Measurements from ENCODE around the gene SLC26A5. TPM values are rescaled to one million over a fixed set of nuclear protein-coding genes. Genes with fewer than 3 reads are reported as not detected.

The SLC26A5 gene
- total and polyA plus RNA-seq, 10 of the 15 experiments (the other 5 are each of a cell fraction or from before 2014, with no cell fraction given) = 0.03 TPM; not detected in 9

DNA sequence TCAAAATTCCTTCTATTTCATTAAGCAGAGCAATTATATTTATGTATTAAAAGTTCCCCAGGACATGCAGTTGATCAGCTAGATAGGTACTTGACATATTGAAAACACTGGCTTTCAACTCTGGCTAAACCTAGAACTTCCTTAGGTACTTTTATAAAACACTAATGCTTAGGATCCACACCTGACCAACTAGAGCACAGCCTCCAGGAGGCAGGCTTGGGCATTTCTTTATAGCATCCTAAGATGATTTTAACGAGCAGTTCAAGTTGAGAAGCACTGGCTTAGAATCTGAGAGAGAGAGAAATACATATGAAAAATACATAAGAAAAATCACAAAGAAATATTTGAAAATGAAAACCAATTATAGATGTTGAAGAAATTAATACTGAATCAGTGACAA, 20.8 kb downstream of the SLC26A5 start:
- Histone ChIP-seq H4K20me1 (ENCODE audit: control insufficient read depth, insufficient read depth) (no peaks in the 10 kb centered on the region), H3K36me3 (ENCODE audit: control insufficient read depth in 2 of 2, insufficient read depth in 2 of 2, low read length in 1 of 2) (no peaks in the 10 kb centered on the region), H3K4me1 (ENCODE audit: control insufficient read depth, insufficient read depth, low read length) (no peaks in the 10 kb centered on the region), H3K9me3 (replicated peaks; ENCODE audit: control insufficient read depth, insufficient read depth, low read length) (no peaks in the 10 kb centered on the region), H3K4me2 (ENCODE audit: control insufficient read depth, insufficient read depth) (no peak overlapping the region), H3K27me3 (replicated peaks in 1 of 2; ENCODE audit: control insufficient read depth in 2 of 2, insufficient read depth in 2 of 2, low read length in 1 of 2) (no peaks in the 10 kb centered on the region), H3K9ac (ENCODE audit: control insufficient read depth, insufficient read depth, low read length) (no peak overlapping the region), H3K79me2 (ENCODE audit: control insufficient read depth, insufficient read depth, low read length) (no peaks in the 10 kb centered on the region), H2AFZ (ENCODE audit: control insufficient read depth, low read depth, low read length) (no peak overlapping the region), H3K27ac (ENCODE audit: control insufficient read depth, insufficient read depth) (no peak overlapping the region), H3K4me3 (no peak overlapping the region)
- ChIA-PET POLR2A (no interaction called here), RAD21 (ENCODE audit: unreplicated experiment) (no interaction called here), CTCF (no interaction called here), SMC1A (ENCODE audit: uncharacterized antibody, unreplicated experiment) (no interaction called here)
- in situ Hi-C loops (cut with MboI) (no loop called here), intact Hi-C loops (cut with micrococcal nuclease; ENCODE audit: unreplicated experiment) (no loop called here)
- no peak for DNase-seq (ENCODE audit: low read depth, low spot score)
- no TSS peak for BruUV-seq (replicated peaks)
- TF ChIP-seq BACH1 (IDR thresholded peaks at IDR 0.05; ENCODE audit: borderline replicate concordance) (no peak), STAT3 (IDR thresholded peaks at IDR 0.05; ENCODE audit: low read depth, low read length) (no peak), FOXK2 (IDR thresholded peaks at IDR 0.05) (no peak)
- TF ChIP-seq, protein P1, sequence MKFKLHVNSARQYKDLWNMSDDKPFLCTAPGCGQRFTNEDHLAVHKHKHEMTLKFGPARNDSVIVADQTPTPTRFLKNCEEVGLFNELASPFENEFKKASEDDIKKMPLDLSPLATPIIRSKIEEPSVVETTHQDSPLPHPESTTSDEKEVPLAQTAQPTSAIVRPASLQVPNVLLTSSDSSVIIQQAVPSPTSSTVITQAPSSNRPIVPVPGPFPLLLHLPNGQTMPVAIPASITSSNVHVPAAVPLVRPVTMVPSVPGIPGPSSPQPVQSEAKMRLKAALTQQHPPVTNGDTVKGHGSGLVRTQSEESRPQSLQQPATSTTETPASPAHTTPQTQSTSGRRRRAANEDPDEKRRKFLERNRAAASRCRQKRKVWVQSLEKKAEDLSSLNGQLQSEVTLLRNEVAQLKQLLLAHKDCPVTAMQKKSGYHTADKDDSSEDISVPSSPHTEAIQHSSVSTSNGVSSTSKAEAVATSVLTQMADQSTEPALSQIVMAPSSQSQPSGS (IDR thresholded peaks at IDR 0.05; ENCODE audit: low read length) = no peak
- no peak for ATAC-seq
- FAIRE-seq = no peak
- 0% methylated on average over 1 of the region's 1 CpG for WGBS (ENCODE audit: insufficient coverage, insufficient replicate concordance, low lambda C conversion rate, missing lambda C conversion rate)

GRCh38 chr7:103423467-103424179, 22.4 kb downstream of the SLC26A5 start:
- H3K79me2 ChIP-seq (ENCODE audit: control insufficient read depth, insufficient read depth, low read length) = no peaks in the 10 kb centered on the region
- intact Hi-C loops (cut with micrococcal nuclease; ENCODE audit: unreplicated experiment) (no loop called here), in situ Hi-C loops (cut with MboI) (no loop called here)
- H3K9ac ChIP-seq (ENCODE audit: control insufficient read depth, insufficient read depth, low read length) = no peak overlapping the region
- H3K27me3 ChIP-seq (replicated peaks in 1 of 2; ENCODE audit: control insufficient read depth in 2 of 2, insufficient read depth in 2 of 2, low read length in 1 of 2) = no peaks in the 10 kb centered on the region
- no peak for DNase-seq (ENCODE audit: low read depth, low spot score)
- H4K20me1 ChIP-seq (ENCODE audit: control insufficient read depth, insufficient read depth) = no peaks in the 10 kb centered on the region
- POLR2A ChIA-PET = no interaction called here
- no peak for TF ChIP-seq NRF1 (conservative IDR thresholded peaks at IDR 0.05; ENCODE audit: low read depth, low read length)
- no peak for TF ChIP-seq SRF (IDR thresholded peaks at IDR 0.05; ENCODE audit: low read depth in 2 of 2, low read length in 2 of 2)
- H3K4me3 ChIP-seq = no peak overlapping the region
- no peak overlapping the region for H3K4me2 ChIP-seq (ENCODE audit: control insufficient read depth, insufficient read depth)
- RAD21 ChIA-PET (ENCODE audit: unreplicated experiment) = no interaction called here
- no peaks in the 10 kb centered on the region for H3K9me3 ChIP-seq (replicated peaks; ENCODE audit: control insufficient read depth, insufficient read depth, low read length)
- no peak overlapping the region for H3K27ac ChIP-seq (ENCODE audit: control insufficient read depth, insufficient read depth)
- no peak overlapping the region for H2AFZ ChIP-seq (ENCODE audit: control insufficient read depth, low read depth, low read length)
- CTCF ChIA-PET = no interaction called here
- FAIRE-seq = no peak
- H3K4me1 ChIP-seq (ENCODE audit: control insufficient read depth, insufficient read depth, low read length) = no peaks in the 10 kb centered on the region
- ATAC-seq = no peak
- SMC1A ChIA-PET (ENCODE audit: uncharacterized antibody, unreplicated experiment) = no interaction called here
- 37% methylated on average over 3 of the region's 3 CpGs for WGBS (ENCODE audit: insufficient coverage, insufficient replicate concordance, low lambda C conversion rate, missing lambda C conversion rate)
- H3K36me3 ChIP-seq (ENCODE audit: control insufficient read depth in 2 of 2, insufficient read depth in 2 of 2, low read length in 1 of 2) = no peaks in the 10 kb centered on the region
- BruUV-seq (replicated peaks) = no TSS peak

All from GM12878 (cell line).